HG03045 (cell line): ENCODE measurements around the gene RPL19.

ENCODE experiments used
- ATAC-seq: cut with Tn5 transposase; IDR thresholded peaks from one replicate; pipeline ENCODE4 v1.9.1; 2021; ENCODE audit warnings: mild to moderate bottlenecking, moderate library complexity; ENCODE audit not compliant: unreplicated experiment

The RPL19 gene

DNA sequence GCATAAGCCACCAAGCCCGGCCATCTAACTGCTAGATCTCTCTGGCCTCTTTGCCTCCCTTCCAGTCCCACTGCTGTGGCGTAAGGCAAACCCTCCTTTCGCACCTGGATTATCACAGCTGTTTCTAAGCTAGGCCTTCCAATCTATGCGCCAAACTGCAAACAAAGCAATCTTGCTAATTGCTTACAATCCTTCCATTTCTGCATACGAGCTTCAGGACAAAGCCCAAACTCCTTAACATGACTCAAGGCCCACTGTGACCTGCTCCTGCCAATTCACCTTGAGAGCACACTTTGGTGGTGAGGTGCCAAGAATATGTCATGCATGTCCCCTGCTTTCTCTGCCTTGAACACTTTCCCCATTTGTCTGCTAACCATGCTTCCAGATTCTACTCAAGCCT, 28.1 kb upstream of the RPL19 start:
- no peak for ATAC-seq

DNA sequence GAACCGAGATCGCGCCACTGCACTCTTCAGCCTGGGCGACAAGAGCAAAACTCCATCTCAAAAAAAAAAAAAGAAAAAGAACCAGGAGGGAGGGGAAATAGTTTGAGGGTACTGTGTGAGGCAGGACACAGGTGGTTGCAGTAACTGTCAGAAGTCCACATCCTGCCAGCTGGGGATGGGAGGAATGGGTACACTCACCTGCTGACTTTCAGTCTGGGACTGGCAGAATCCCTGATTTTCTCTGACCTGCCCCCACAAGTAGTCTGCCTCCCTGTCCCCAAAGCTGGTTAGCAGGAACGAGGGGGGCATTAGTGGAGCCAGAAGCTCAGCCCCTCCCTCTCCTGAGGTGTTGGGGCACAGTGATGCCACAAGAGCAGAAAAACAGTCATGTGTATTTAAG, 27.0 kb upstream of the RPL19 start:
- ATAC-seq = no peak

DNA sequence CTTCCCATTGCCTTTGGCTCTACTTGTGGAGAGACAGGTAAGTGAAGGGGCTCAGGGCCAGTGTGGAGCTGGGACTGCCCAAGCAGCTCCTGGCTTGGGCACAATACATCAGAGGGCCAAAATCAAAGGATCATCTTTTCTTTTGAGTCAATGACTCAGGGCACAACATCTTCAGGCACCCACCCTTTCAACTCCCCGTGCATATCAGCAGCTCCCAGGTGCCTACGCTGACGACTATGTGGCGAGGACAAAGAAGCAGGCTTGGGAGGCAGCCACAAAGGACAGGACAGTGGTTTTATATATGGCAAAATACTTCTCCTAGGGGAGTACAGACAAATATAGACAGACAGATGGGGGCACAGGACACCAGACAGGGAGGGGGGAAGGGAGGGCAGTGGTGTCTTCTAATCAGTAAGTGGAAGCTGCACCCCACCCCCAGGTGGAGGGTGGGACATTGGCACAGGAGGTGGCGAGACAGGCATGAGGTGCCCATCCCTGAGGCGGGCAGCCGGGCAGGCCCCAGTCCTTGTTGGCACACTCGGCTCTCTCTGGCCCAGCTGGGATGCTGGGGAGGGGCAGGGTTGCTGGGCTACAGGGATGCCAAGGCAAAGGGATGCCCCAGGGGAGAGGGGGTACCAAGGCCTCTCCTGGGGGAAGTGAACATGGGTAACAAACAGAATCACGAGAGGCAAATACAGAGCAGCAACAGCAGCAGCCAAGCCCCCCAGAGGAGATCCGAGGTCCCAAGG, 26.4 kb upstream of the RPL19 start:
- no peak for ATAC-seq

DNA sequence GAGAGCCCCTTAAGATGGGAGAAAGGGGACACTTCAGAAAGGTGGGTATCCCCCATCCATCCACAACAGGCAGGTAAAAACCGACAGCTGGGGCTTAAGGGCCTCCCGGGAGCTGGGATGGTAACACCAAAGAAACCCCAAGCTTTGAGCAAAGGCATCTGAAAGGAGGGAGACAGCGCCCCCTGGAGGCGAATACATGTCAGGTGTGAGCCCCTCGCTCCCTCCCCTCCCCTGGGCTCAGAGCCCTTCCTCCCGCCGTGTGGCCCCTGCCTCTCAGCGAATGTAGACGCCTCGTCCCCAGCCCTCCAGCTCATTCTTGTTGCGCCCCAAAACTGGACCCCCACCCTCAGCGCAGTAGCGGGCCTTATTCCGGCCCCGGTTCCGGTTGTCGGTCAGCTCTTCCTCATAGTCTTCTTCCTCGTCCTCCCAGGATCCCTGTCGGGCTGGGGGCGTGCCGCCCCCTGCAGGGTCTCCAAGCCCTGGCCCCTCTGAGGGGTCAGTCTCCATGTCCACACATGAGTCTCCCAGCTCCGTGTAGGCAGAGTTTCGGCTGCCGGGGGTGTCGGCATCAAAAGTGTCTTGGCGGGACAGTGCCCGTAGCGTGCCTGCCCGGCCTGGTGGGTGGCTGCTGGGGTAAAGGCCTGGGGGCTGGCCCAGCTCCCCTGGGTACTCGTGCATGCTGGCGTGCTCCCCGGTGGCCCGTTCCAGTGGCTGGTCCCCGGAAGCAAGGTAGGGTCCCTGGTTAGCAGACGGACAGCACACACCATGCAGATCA, 25.0 kb upstream of the RPL19 start:
- ATAC-seq = no peak

DNA sequence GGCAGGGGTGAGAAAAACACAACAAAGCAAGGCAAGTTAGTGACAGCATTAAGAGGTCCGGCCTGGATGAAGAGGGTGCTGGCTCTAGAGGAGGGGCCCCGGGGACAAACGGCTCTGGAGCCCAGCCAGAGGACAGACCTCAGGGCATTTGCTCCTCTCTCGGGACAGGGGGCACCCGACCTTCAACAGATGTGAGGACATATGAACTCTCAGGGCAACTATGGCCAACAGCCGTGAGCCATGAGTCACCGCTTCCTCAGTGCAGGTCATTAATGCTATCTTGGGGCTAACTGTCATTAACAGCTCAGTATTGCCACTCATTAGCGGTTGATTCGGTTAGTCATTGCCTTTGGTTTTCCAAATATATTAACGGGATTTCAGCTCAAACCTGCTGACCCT, 24.4 kb upstream of the RPL19 start:
- no peak for ATAC-seq

DNA sequence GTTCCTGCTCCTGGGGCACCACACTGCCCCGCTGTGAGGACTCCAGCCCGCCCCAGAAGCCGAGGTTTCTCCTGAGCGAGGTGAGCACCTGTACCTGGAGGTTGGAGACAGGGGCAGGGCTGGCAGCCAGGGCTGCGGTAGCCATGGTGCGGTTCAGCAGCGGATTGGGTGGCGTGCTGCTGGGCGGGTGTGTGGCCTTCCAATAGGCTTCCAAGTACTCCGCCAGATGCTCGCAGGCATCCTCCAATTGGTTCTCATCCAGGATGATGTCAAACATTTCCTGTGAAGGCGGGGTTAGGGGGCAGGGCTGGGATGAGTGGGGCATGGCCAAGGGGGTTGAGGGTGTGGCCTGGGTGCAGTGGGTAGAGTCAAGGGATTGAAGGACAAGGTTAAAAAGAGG, 22.8 kb upstream of the RPL19 start:
- no peak for ATAC-seq

DNA sequence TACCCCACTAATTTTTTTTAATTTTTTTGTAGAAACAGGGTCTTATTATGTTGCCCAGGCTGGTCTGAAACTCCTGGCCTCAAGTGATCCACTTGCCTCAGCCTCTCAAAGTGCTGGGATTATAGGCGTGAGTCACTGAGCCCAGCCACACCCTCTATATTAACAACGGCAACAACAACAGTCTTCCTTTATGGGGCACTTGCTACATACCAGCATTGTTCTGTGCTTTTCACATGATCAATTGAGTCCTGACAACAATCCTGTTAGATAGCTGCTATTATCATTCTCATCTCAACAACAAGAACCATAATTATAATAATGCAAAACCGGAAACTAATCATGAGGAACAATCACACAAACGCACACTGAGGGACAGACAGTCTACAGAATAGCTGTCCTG, 21.5 kb upstream of the RPL19 start:
- no peak for ATAC-seq

DNA sequence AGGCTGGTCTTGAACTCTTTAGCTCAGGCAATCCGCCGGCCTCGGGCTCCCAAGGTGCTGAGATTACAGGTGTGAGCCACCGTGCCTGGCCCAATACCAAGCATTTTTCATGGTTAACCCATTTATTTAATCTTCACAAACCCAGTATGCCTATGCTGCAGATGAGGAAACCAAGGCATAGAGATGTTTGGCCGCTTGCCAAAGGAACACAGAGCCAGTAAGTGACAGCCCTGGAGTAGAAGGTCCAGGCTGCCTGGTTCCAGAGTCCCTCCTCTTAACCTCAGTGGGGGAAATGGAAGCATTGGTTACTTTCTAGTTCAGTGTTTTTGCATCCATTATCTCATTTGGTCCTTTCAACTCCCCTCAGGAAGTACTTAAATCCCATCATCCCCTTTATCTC, 18.8 kb upstream of the RPL19 start:
- ATAC-seq = no peak

DNA sequence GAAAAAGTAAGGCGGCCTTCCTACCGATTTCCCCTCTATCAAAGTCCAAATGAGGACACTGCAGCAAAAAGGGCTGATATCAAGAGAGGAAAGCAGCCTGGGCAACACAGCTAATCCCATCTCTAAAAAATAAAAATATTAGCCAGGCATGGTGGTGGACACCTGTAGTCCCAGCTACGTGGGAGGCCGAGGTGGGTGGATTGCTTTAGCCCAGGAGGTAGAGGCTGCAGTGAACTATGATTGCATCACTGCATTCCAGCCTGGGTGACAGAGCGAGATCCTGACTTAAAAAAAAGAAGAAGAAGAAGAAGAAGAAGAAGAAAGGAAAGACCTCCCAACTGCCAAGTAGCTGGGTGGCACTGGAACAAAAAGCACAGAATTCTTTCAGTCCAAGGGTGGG, 17.0 kb upstream of the RPL19 start:
- ATAC-seq = no peak

DNA sequence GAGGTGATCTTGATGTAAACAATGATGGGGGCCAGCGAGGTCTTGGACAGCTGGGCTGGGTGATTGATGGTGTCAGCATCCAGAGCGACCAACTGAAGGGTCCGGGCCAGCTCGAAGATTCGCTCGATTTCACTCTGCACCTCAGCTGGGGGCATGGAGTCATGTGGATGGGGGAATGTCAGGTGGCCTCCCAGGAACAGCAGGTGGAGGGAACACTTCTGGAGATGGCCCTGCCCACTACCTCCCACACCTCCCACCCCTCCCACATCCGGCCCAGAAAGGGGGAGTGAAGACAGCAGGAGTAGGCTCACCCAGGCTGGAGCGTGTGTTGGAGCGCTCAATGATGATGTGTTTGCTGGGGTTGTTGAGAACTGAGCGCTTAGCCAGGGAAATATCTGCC, 16.4 kb upstream of the RPL19 start:
- ATAC-seq = no peak

DNA sequence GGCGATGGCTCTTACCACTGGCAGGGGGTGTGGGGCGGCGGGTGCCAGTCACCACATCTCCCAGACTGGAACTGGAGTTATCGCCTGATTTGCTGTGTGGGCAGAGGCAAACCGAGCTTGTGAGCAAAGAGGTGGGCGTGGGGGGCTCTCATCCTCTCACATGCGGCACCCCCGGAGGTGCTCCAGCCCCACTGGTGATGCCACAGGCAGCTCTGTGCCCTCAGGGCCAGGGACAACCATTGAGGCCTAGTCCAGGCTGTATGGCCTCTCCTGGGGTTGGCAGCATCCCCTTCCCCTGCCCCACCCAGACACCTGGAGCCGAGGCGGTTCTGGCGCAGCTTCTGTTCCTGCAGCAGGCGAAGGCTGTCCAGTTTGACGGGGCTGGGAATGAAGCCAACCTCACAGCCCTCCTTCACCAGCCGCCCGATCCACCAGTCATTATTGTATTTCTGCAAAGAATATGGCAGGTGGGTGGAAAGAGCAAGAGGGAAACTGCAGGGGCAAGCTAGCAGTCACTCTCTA, 13.5 kb upstream of the RPL19 start:
- ATAC-seq = no peak

DNA sequence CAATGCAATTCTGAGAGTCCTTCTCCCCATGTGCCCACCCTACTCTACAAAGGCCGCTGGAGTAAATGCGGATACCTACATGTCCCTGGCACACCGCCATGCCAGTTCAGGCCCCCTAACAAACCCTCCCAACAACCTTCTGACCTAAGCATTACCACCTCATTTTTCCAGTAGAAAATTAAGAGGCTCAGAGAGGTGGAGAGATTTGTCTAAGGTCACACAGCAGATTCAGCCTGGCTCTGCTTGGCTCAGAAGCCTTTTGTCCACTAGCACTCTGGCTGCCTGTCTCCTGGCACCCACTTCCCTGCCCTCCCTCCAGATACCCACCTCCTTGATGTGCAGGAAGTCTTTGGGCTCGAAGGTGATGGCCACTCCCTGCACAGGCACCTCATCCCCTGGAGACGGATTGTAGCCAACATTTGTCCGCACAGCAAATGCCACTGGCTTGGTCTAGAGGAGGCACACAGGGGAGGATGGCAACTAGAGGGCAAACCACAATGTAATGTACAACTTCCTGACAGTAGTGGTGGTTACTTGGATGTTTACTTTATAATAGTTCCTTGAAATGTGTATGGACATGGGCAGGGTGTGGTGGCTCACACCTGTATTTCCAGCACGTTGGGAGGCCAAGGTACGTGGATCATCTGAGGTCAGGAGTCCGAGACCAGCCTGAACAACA, 12.8 kb upstream of the RPL19 start:
- no peak for ATAC-seq

DNA sequence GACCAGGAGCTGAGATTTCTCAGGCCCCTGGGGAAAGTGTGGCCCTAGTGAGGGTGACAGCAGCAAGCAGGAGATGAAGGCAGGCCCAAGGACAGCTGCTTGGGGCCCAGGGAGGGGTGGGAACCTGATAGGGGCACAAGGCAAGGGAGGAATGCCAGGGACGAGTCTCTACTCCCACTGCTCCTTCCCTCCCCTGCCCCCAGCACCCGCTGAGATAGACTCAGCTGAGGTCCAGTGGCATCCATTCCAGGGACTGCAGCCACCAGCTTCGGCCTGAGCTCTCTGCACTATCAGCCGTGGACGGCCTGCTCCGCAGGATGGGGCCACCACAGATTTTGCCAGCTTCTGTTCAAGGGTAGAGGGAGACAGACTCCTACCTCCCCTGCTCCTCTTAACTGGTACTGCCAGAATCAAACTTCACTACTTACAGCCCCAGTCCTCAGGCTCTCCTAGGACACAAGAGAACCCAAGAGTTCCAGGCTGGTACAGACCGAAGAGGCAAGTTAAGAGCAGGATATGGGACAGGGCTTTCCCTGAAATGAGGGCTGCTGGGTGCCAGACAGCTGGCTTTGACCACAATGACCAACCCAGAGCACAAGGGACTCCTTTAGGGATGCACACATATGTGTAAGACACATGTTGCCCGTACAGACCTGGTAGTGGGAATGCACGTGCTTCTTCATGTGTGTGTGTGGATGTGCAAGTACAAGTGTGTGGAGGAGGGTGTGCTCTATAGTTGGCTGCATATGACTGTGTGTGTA, 8.2 kb upstream of the RPL19 start:
- ATAC-seq = no peak

DNA sequence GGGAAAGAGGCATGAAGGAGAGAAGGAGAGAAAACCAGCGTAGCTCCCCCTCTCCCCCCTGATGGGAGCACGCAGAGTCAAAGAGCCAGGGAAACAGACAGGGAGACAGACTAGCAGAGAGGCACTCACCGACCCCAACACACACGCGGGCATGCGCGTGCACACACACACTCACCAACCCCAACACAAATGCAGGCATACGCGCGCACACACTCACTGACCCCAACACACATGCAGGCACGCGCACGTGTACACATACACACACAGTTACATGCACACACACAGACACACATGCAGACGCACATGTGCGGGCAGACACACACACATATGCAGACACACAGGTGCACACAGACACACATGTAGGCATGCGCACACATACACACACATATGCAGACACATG, 7.2 kb upstream of the RPL19 start:
- no peak for ATAC-seq

DNA sequence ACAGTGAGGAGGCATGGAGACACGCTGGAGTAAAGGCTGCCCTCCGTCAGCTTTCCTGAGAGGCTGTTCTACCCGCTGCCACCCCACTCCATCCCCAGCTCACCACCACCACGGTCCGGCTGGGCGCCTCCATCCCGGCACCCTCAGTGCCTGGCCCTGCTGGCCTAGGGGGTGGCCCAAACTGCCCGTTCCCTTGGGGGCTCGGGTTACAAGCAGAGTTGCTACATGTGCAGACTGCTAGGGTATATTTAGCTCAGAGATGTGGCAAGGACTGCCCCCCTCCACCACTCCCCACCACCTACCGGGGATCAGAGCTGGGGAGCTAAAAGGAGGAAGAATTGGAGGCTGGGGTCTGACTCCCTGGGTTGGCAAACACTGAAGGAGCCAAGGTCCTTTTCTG, 6.7 kb upstream of the RPL19 start:
- ATAC-seq = no peak

DNA sequence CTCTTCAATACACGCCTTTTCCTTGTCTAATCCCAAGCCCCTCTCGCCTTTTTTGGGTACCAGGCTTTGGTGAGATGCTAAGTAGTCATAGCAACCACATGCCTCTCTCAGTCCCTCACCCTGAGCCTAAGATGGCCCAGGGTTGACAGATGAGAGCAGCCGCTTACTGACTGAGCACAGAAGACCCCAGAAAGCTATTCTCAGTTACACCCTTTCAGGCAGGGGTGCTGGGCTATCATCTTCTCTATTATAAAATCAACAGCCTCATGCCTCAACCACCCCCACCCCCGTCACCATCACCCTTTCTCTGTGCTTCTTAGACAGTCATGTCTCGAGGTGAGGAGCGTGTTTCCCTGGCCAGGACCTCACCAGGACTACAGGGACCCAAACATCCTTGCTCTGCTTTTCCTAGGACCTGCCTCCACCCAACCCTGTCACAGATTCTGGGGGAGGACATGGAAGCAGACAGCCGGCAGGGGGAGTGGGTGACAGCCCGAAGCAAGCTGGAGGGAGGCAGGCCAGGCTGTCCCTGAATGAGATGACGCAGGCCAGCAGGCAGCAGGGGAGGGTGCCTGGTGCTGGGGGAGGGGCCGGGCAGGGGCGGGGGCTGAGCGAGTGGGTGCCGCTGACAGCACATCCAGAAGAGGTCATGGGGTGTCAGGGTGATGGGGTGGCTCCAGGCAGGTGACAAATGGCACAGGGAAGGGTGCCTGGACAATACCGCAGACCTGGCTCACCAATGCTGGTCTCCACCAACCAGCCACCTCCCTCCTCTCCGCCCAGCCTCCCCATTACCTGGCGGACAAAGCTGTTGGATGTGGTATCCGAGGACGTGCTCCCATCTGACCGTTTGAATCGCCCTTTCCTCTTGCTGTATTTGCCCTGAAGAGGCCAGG, 5.7 kb upstream of the RPL19 start:
- no peak for ATAC-seq

DNA sequence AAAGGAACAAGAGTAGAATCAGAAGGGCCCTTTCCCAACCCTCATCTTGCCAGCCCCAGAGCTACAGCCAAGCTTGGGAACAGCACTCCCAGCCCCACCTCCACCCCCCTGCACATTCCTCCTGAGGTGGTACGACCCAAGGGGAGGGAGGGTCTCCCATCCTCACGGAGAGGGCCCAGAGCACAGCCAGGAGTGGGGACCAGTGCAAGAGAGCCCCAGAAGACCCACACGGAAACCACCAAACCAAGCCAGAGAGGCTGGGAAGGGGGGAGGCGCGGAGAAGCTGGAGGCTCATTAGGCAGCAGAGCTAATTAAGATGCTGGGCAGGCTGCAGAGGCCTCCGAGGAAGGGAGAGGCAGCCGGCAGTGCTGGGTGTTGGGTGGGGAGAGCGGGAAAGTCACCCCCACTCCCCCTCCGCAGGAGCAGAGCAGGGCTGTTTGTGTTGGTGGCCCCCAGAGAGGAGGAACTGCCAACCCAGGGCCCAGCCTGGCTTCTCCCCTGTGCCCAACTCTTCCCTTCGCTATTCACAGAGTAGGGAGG, 5.0 kb upstream of the RPL19 start:
- ATAC-seq = no peak

DNA sequence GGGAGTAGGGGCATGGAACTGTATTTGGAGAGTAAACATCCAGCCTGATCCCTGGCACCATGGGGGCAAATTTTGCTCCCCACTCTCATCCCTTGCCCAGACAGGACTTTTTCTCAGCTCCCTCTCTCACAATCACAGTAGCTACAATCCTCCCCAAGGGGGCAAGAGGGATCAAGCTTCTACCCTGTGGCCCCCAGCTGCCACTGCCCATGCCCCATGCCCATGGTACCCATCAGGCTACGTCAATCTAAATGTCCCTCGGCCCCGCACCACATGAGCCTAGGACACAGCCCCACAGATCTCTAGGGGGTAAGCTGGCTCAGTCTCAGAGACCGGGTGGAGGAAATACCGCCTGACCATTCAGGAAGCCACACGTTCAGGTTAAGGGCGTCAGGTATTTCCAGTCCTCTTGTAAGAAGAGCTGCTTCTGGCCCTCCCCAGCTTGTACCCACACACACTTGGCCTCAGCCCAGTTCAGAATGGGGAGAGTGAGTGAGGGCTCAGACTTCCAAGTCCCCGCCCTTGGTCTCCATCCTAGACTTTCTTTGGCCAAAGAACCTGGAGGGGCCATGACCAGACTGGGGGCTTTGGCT, 4.4 kb upstream of the RPL19 start:
- no peak for ATAC-seq

DNA sequence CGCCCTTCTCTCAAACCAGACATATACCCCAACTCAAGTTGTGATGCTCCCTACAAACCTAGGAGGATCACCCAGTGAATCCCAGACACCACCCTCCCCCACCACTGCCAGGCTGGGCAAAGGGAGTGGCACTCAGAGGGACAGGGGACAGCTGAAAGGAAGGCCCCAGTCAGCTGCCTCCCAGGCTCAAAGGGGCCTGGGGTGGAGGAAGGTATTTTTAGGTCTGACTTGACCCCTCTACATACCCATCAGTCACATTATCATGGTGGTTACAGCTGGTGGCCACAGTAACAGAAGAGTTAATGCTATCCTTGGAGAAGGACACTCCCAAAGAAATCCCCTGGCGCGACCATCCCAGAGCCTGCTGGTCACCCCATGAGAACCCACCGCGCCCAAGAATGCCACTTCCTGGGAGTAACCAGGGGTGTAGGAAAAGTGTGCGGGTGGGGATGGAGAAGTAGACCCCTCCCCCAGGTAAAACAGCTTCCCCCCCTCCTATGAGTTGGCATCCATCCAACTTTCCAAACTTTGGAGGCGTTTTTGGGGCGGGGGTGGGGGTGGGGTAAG, 3.8 kb upstream of the RPL19 start:
- no peak for ATAC-seq
